Activated CD8-positive, alpha-beta memory T cell treated with anti-CD3 and anti-CD28 coated beads for 1 hour (primary cell): ENCODE measurements around the gene GPC6.
"Not testable (repeated sequence)": the region's sequence is repeated elsewhere in the genome, so short reads cannot be mapped to it uniquely, and the experiment has no call there.

ENCODE experiments used
- DNase-seq, 2 donors: peaks; one replicate each; pipeline ENCODE4 v3.0.0-alpha.2; 2020; ENCODE audit warnings: low read depth in 1 of 2; ENCODE audit errors: extremely low read depth in 1 of 2

Gene GPC6

GRCh38 chr13:94256721-94257120 lies 1030.1 kb downstream of the GPC6 start:
- DNase-seq: no peak

- DNase-seq: no peak
Measured at GRCh38 chr13:94259984-94260383, 1033.4 kb downstream of the GPC6 start.

- no peak for DNase-seq
Measured at GRCh38 chr13:94261163-94261562, 1034.6 kb downstream of the GPC6 start.

DNA sequence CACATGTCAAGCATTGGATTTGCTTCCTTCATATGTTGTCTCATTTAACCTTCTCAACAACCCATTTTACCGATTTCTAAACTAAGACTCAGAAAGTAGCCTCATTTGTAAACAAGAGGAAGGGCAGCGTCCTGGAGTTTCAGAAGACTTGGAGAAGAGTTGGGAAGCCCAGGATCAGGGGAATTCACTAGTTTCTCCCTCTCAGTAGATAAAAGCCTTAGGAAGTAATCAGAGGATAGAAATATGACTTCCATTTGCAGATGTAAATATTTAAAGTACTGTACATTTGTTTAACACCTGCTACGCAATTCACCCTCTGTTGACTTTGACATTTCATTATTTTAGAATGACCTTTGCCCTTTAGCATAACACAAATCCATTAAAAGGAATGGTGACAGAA lies 1036.4 kb downstream of the GPC6 start:
- DNase-seq: no peak

- no peak for DNase-seq
Measured at GRCh38 chr13:94267581-94268366, 1041.2 kb downstream of the GPC6 start.

GRCh38 chr13:94268661-94269060 lies 1042.1 kb downstream of the GPC6 start:
- DNase-seq: no peak

GRCh38 chr13:94269557-94269956 lies 1043.0 kb downstream of the GPC6 start:
- no peak for DNase-seq

DNA sequence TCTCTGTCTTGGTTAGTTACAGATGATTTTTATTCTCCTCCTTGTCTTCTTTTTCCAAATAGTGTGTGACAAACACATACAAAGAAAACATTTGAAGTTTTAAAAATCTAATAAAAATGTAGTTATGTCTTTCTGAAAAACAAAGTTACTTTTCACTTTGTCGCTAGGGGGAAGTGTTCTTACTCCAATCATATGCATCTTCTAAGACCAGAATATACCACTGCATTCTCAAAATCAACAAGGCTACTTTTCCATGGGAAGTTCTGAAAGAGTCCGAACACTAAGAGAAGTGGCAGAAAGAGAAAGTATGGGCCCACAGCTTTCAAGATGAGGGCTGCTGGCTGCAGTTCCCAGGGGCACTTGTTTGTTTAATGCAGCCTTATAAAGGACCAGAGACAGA lies 1043.9 kb downstream of the GPC6 start:
- DNase-seq: no peak

DNA sequence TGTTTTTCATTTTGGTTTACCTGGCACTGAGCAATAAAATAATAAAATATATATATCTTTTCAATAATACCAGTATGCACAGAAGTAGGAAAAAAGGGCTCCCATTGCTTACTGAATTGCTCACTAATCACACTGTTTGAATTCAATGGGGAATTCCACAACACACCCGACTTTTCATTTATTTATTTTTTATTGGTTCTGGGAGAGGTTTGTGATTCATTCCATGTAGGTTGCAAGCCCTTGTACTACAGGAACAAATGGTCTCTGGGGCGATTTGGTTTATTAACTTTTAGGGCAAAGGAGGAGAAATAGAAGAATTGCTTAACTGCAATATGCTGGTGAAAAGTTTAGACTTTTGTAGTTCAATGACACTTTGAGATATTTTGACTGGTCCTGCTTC lies 1045.4 kb downstream of the GPC6 start:
- DNase-seq: no peak

- no peak for DNase-seq
Measured at GRCh38 chr13:94280349-94280748, 1053.7 kb downstream of the GPC6 start.

DNA sequence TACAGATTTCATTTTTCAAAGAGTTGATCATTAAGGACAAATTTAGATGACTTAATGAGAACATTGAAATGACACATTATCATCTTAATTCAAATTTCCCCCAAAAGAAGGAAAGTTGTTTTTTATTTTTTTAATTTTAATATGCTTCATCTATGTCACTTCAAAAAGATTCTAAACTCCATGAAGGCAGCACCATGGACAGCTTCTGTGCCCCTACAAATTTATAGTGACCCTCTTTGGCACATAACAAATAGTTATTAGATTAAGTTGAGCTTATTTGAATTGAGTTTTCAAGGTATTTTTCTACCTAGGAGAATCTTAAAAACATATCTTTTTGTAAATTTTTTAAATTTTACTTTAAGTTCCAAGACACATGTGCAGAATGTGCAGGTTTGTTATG lies 1054.2 kb downstream of the GPC6 start:
- DNase-seq: no peak

DNA sequence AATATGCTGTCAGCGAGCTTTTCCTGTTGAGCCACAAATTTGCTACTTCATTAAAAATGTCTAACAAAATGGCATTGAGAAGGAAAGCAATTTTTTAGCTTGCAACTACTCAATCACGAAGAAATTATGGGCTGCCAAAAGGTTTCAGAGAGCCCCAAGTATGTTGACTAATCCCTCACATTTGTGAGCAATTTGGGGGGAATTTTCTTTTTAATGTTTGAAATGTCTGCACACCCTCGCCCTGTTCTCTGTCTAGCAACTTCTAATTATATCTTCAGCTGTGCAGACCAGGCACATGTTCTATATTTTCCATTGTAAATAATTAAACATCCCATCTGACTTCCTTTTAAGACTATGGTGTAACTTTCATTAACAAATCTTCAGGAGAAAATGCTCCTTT lies 1060.0 kb downstream of the GPC6 start:
- no peak for DNase-seq

DNA sequence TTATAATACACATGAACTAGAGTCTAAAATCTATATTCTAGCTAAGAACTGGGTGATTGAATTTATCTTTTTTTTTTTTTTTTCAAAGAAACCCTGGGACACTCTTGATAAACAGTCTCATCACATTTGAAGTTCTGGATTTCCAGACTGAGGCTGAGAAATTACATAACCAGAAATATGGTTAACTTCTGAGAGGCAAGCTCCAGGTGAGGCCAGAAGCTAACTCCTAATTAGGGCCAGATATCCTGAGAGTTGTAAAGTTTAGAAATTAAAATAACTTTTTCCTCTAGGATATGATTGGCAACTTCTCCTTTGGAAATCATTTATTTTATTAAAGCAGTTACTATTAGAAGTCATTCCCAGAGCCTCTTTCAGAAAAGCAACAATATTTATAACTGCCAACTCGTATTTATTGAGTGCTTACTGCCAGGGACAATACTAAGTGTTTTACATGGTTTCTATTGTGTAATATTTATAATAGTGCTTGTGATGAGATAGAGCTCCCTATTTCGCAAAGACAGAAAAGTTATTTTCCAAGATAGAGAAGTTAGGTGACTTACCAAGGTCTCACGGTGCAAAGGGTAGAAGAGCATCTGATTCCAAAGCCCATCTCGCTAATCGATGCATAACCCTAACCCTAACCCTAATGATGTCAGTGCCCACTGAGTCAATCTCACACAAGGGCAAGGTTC lies 1065.2 kb downstream of the GPC6 start:
- no peak for DNase-seq

DNA sequence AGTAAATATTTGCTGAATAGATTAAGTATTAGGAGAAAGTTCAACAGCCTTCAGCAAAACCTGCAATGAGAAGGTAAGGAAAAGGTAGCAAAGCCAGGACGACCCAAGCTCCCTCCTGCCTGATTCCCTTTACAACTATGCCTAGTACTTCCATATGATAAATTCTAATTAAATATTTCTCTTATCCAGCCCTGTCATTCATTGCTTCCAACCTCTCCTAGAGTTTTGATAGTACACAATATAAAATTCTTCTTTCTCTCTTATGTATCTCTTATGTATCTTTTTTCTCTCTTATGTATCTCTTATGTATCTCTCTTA lies 1065.7 kb downstream of the GPC6 start:
- no peak for DNase-seq

- no peak for DNase-seq
Measured at GRCh38 chr13:94296471-94296870, 1069.9 kb downstream of the GPC6 start.

DNA sequence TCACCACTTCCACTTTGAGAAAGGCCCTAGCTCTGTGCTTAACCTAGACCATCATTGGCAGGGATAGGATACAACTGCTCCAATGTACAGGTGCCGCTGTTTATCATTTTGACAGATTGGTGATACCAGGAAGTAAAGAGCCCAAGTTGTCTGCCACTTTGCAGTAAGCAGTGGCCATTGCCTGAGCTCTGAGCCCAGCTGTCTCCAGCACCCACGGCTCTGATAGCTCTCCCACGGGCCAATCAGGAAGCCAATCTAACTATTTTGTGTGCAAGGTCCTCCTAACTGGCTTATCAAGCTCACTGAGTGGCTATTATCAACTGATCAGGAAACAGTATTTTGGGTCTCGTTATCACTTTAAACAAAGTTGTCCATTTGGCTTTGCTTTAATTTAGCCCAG lies 1071.7 kb downstream of the GPC6 start:
- no peak for DNase-seq

- no peak for DNase-seq
Measured at GRCh38 chr13:94300401-94300800, 1073.8 kb downstream of the GPC6 start.

DNA sequence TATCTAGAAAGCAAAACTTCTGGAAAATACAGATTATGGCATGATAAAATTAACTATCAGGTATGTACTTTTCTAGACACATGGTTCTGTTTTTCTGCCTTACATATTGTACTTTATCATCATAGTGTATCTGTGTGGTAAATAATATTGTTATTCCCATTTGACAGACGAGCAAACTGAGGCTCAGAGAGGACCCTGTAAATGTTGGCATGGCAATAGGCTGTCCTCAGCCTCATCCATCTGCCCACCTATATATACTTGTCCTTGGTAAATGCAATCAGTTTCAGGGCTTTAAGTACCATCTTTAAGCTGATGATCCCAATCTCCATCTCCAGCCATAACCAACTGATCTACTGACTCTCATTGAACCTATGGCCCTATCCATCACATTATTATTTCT lies 1074.9 kb downstream of the GPC6 start:
- DNase-seq: no peak

DNA sequence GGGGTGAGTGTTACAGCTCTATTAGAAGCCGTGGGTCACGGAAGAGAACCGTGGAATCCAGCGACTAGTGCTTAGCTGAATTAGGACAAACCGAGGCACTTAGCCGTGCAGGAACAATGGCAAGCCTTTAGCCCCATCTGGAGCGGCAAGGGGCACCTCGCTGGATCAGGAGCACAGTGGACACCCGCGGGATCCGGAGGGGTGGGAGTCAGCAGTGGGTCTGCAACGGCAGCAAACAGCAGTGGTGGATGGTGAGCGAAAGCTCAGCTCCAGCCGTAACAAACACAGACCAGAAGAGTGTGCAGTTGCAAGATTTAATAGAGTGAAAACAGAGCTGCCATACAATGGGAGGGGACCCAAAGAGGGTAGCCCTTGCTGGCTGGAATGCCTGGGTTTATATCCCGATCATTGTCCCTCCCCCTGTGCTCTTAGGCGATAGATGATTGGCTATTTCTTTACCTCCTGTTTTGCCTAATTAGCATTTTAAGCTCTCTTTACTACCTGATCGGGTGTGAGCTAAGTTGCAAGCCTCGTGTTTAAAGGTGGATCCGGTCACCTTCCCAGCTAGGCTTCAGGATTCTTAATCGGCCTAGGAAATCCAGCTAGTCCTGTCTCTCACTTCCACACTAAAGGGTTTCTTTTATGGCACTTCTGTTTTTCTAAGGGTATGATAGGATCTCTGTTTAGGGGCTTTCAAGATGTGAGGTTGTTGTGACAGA lies 1076.4 kb downstream of the GPC6 start:
- not testable (repeated sequence) for DNase-seq

DNA sequence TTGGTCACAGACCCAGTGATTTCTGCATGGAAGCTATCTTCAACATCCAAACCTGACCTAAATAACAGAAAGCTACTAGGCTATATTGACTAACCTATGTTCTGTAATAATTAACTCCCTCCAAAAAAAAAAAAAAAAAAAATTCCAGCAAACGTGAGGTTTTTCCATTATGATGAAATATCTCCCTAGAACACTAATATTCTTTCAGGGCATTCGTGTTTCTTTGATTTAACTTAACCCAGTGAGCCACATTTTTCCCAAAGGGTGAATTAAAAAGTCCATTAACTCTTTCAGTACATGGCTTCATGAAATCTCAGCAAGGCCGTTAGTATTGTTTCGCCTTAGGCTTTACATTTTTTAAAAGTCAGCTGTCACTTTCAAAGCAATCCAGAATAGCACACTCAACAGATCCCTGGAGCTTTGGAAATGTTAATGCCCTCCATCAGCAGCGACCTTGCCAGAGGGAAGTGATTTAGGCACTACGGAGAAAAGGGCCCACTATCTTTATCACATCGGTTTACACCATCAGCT lies 1077.1 kb downstream of the GPC6 start:
- no peak for DNase-seq

DNA sequence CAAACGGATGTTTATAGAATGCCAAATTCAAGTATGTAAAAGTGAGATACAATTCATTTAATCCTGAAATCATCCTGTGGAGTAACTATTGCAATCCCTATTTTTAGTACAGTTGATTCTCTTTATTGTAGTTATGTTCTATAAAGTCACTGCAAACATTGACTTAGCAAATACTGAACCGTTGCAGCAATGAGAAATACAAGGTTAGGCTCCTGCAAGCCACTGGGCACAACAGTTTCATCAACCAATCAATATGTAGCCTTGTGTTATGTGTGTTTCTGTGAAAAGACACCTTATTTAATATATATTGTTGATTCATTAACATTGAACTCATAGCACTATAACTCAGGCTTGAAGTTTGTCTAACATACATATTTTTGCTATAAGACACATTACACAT lies 1078.4 kb downstream of the GPC6 start:
- DNase-seq: no peak

DNA sequence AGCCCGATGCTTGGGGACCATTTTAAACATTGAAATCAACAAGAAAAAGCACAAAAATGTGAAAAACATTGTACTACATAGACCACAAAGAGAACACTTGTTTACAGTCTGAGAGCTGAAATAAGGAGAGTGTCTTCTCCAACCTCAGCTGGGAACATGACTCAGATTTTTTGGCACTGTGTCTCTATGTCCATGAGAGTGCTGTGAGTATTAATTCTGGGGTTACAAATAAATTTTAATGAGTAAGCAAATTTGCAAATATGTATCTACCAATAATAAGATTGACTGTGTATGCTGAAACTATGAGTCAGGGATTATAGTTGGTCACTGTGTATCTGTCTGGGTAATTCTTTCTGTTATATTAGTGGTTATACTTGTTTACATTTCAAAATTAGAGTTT lies 1078.9 kb downstream of the GPC6 start:
- DNase-seq: no peak
